HG03469 (cell line): ENCODE results near the gene BCAT1.

ENCODE experiments used
- ATAC-seq: cut with Tn5 transposase; IDR thresholded peaks from one replicate; pipeline ENCODE4 v1.9.1; 2021; ENCODE audit warnings: mild to moderate bottlenecking, moderate library complexity, moderate number of reproducible peaks; ENCODE audit not compliant: unreplicated experiment

The BCAT1 gene

DNA sequence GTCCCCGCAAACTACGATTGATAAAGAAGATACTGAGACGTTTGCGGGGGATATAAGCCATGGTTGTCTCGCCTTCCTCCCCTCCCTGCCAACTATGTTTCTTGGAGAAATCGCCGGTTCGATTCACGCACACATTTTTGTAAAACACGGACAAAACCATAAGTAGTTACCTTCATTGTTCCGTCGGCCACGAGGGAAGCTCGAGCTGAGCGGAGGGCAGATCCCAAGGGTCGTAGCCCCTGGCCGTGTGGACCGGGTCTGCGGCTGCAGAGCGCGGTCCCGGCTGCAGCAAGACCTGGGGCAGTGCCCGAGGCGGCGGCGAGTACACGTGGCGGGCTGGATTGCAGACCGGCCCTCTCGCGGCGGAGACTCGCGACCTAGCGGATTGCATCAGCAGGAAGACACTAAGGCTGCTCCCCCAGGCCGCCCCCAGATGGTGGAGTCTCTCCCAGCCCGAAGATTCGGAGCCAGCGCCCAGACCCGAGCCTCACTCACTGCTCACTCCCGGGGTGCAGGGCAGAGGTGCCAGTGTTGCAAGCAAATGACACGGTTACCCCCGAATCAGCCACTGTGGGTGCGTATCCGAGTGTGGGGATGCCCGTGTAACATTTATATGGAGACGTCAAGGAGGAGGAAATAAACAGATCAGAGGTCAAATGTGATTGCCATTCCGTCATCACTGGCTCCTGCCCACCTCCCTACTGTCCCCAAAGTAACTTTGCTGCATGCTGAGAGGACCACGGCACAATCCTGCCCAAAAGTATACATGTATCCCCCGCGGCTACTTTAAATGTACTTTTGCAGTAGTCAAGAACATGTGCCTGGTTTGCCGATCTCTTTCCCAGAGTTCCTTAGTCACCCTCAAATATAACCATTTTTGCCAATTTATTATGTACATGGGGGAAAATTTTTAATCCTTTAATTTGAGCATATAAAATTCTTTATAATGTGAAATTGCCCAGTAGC is at the start of gene BCAT1:
Gene BCAT1 (minus strand): TSS at position 345 of the 966 bp plus-strand sequence. CDS start 169 bp downstream, at position 176.
- ATAC-seq = no peak

DNA sequence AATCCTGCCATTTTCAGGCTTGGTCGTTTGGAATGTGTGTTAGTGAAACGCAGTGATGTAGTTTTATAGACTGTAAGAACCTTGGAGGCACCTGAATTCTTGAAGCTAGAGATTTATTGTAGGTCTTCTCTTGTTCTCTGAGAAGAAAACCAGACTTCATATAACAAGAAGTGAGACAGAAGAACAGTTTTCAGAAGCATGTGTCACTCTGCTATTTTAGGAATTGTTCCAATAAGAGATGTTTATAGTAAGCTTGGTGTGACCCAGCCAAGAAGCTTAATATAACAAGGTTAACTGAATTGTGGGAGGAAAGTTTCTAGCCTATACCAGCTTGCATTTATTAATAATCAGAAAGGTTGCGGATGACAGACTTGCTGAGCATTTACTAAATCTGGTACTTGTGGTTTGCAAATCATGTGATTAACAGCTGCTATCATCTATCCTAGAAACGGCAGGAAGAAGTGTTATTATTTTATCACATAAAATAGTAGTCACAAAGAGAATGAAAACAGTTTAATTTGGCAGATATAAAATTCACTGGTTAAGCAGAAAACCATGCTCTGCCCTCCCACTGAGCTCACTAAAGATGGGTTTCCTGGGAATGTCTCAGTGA is 49.2 kb upstream of the BCAT1 start:
- peak; percentile 87 for ATAC-seq

GRCh38 chr12:24997496-24997895 is 48.6 kb upstream of the BCAT1 start:
- ATAC-seq = no peak

GRCh38 chr12:24996820-24997219 is 47.9 kb upstream of the BCAT1 start:
- no peak for ATAC-seq

- ATAC-seq = no peak
Measured at GRCh38 chr12:24996102-24996797, 47.3 kb upstream of the BCAT1 start.

GRCh38 chr12:24993793-24994192 is 44.9 kb upstream of the BCAT1 start:
- ATAC-seq = no peak

- ATAC-seq = peak; percentile 49
Measured at GRCh38 chr12:24991209-24992049, 42.5 kb upstream of the BCAT1 start.

DNA sequence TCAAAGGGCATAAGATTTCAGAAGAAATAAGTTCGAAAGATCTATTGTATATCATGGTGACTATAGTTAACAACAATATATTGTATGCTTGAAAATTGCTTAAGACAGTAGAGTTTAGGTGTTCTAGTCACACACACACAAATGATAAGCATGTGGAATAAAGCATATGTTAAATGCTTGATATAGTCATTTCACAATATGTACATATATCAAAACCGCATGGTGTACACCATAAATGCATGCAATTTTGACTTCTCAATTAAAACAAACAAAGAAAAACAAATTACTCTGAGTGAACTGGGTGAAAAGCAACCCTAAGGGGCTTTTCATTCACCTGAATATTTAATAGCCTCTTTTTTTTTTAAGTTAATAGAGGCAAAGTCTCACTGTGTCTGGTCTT is 40.3 kb upstream of the BCAT1 start:
- no peak for ATAC-seq

DNA sequence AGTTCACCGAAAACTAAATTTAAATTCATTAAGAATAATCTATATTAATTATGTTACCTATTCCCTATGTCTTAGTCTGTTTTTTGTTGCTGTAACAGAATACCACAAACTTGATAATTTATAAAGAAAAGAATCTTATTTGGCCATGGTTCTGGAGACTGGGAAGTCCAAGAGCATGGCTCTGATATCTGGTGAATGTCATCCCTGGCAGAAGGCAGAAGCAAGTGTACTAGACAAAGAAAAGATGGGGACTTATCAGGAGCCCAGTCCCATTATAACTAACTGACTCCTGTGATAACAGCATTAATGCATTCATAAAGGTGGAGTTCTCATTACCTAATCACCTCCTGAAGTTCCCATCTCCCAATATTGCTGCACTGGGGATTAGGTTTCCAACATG is 33.3 kb upstream of the BCAT1 start:
- ATAC-seq = no peak

DNA sequence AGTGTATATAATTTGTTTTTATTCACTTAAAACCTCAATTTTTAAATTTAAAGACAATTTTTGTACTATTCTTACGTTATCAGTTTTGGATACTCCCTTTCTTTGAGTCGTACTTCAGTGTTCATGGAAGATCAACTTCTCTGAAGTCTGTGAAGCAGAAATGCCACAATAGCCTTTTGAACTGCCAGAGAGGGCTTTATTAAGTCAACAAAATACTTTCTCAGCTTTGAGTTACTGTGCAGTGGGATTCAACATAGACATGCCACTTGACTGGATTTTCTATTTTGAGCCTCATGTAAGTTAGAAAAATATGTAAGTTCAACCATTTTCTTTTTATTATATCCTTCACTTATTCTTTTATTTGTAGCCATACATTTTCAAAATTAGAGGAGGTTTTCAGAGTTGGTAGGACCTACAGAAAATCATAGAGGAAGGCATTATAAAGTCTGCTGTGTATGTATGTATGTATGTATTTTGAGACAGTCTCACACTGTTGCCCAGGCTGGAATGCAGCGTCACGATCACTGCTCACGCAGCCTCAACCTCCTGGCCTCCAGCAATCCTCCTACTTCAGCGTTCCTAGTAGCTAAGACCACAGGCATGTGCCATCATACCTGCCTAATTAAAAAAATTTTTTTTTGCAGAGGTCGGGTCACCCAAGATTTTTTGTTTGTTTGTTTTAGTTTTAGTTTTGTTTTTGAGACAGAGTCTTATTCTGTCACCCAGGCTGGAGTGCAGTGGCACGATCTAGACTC is 31.3 kb upstream of the BCAT1 start:
- ATAC-seq = no peak

DNA sequence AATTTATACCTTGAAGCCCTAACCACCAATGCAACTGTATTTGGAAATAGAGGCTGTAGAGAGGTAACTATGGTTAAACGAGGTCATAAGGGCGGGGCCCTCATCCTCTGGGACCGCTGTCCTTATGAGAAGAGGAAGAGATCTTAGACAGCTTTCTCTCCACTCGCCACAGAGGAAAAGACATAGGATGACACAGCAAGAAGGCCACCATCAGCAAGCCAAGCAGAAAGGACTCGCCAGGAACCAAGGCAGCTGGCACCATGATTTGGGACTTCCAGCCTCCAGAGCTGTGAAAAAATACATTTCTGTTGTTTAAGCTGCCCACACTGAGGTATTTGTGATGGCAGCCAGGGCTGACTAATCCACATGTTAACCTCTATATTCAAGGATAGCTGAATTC is 30.4 kb upstream of the BCAT1 start:
- ATAC-seq = no peak

GRCh38 chr12:24977711-24978110 is 28.8 kb upstream of the BCAT1 start:
- ATAC-seq = no peak

DNA sequence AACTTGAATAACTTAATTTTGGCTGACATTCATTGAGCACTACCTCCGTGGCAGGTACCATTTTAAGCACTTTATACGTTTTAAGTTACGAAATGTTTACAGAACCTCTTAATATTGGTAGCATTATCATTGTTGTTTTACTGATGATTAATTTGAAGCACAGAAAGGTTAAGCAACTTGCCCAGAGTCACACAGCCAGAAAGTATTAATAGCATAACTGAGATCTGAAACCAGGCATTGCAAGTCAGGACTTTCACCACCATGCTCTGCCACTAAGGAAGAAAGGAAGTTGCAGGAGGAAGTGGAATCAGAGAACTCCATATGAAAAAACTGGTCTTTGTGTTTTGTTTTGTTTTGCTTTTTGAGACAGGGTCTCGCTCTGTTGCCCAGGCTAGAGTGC is 28.2 kb upstream of the BCAT1 start:
- ATAC-seq = no peak

GRCh38 chr12:24975425-24975824 is 26.5 kb upstream of the BCAT1 start:
- no peak for ATAC-seq

DNA sequence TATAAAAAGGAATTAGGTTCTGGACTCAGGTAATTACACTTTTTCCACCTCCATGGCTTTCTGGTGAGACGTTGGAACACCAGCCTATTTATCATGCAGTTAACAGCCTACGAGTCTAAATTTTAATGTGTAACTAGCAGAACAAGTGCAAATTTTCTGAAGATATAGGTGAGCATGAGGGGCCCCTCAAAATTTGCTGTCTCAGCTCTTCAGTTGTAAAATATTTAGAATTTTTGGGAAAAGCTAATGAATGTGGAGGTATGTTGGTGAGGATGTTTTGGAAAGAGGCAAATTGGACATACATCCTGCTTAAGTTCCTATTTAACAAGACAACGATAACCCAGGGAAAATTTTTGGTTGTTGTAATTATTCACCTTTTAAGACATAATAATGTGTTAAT is 25.3 kb upstream of the BCAT1 start:
- ATAC-seq = no peak

GRCh38 chr12:24972078-24972477 is 23.2 kb upstream of the BCAT1 start:
- no peak for ATAC-seq

- ATAC-seq = no peak
Measured at GRCh38 chr12:24970177-24970576, 21.3 kb upstream of the BCAT1 start.

DNA sequence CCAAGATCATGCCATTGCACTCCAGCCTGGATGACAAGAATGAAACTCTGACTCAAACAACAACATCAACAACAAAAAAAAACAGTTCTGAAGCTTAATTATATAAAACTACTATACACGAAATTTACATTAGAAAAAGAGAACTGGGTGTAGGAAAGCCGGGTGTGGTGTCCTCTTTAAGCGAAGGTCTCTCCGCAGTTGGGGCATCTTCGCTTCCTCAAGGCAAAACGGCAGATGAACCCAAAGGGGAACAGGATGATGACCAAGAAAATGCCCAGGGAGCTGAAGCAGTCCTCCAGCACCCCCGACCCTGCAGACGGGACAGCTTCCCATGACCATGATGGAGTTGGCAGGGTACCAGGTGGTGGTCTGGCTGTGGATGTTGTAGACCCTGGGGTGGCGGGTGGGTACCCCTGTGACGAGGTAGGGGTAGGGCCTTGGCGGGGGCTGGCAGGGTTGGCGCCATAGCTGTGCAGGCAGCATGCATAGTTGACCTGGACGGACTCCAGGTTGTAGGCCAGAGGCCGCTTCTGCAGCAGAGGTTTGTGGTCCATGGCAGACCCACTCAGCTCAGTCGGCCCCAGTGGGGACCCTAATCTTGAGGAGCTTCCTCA is 18.2 kb upstream of the BCAT1 start:
- ATAC-seq = no peak

DNA sequence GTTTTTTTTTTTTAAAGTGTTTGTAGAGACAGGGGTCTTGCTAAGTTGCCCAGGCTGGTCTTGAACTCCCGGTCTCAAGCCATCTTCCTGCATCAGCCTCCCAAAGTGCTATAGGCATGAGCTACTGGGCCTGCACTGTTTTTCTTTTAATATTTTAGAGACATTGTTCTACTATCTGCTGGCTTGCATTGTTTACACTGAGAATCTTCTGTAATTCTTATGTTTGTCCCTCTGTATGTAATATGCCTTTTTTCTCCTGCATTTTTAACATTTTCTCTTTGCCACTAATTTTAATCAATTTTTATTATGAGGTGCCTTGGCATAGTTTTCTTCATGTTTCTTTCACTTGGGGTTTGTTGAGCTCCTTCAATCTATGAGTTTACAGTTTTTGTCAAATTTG is 15.4 kb upstream of the BCAT1 start:
- ATAC-seq = no peak
